Panc1 (cell line): ENCODE results near the gene BTBD19. TPM values are rescaled to one million over a fixed set of nuclear protein-coding genes. Genes with fewer than 3 reads are reported as not detected.
A peak's percentile ranks its signal among the peaks of the same experiment; 100 is the strongest.

Experiments
- ATAC-seq: fragments of 200-7000 bp; cut with Tn5 transposase; 2 replicates; pipeline ENCODE4 v1.9.1; 2020; ENCODE audit warnings: mild to moderate bottlenecking, moderate library complexity
- BruUV-seq: library from RNA; stranded (reverse); fragments of 400-500 nt; replicated peaks from 2 replicates; lab custom pipeline; 2021; lab: Mats Ljungman, UMichigan
- CTCF ChIA-PET: fragments of 300-600 bp; sonication (Branson Sonifier 250); formaldehyde crosslinking; loops from one replicate; lab custom pipeline; 2022; ENCODE audit warnings: antibody characterized with exemption; lab: Charles Lee
- POLR2A ChIA-PET: fragments of 300-600 bp; sonication (Branson Sonifier 250); formaldehyde crosslinking; loops from one replicate; lab custom pipeline; 2022; ENCODE audit warnings: antibody characterized with exemption; lab: Charles Lee
- DNase-seq: peaks from one replicate; pipeline ENCODE4 v3.0.0-alpha.2; 2010; ENCODE audit warnings: low read depth, low spot score
- H3K27ac ChIP-seq: 2 replicates; pipeline ENCODE4 v1.5.1; 2011; ENCODE audit warnings: mild to moderate bottlenecking, low read length, inconsistent platforms
- H3K27me3 ChIP-seq: fragments of 200-500 bp; sonication (Bioruptor generic); 2 replicates; pipeline ENCODE4 v1.6.0; 2014; ENCODE audit warnings: low read length, inconsistent platforms; ENCODE audit not compliant: control insufficient read depth, insufficient read depth
- H3K36me3 ChIP-seq: fragments of 200-500 bp; sonication (Bioruptor generic); 2 replicates; pipeline ENCODE4 v1.5.1; 2014; ENCODE audit warnings: inconsistent platforms, mild to moderate bottlenecking, low read length, moderate library complexity; ENCODE audit not compliant: control insufficient read depth, insufficient read depth
- H3K4me1 ChIP-seq: 2 replicates; pipeline ENCODE4 v1.5.1; 2011; ENCODE audit warnings: inconsistent platforms, mild to moderate bottlenecking, low read length, moderate library complexity; ENCODE audit not compliant: control insufficient read depth, insufficient read depth
- H3K4me3 ChIP-seq, 2 experiments: 2 replicates each; pipeline ENCODE4 v1.5.1; 2011 to 2012; ENCODE audit warnings: low read depth in 2 of 2, low read length in 2 of 2, mild to moderate bottlenecking in 2 of 2, inconsistent platforms in 1 of 2, moderate library complexity in 1 of 2
- H3K9me3 ChIP-seq: fragments of 200-500 bp; sonication (Bioruptor generic); 2 replicates; pipeline ENCODE4 v1.5.1; 2014; ENCODE audit warnings: low read depth, mild to moderate bottlenecking, inconsistent platforms, low read length, moderate library complexity; ENCODE audit not compliant: control insufficient read depth, insufficient read depth
- POLR2AphosphoS5 ChIP-seq: IDR thresholded peaks from 2 replicates; pipeline ENCODE4 v1.6.1; 2012; ENCODE audit warnings: mild to moderate bottlenecking, low read depth, low read length, moderate library complexity
- SIN3A ChIP-seq: IDR thresholded peaks from 2 replicates; pipeline ENCODE4 v1.6.1; 2012; ENCODE audit warnings: low read depth, mild to moderate bottlenecking, low read length, moderate library complexity, borderline replicate concordance; ENCODE audit not compliant: insufficient read depth
- TCF7L2 ChIP-seq: IDR thresholded peaks from 2 replicates; pipeline ENCODE4 v1.6.1; 2011; ENCODE audit warnings: mild to moderate bottlenecking, low read depth, low read length, inconsistent platforms
- in situ Hi-C: cut with HindIII; loops from 2 replicates; pipeline ENCODE4 v1.10.0; 2016; ENCODE audit warnings: low sequenced_read_pairs, low pct_unique_long_range_greater_than_20kb
- intact Hi-C: fragments of 100-400 bp; cut with micrococcal nuclease; formaldehyde crosslinking; loops from one replicate; pipeline ENCODE4 v1.10.0; 2022; ENCODE audit not compliant: unreplicated experiment
- total RNA-seq: library from RNA; stranded (reverse); gene quantifications from one replicate; pipeline ENCODE4 v1.2.1, GENCODE V29; 2021; ENCODE audit not compliant: unreplicated experiment
- TF ChIP-seq, protein P1 (sequence below): fragments of 450-650 bp; IDR thresholded peaks from 2 replicates; pipeline ENCODE4 v1.5.1; 2017; ENCODE audit warnings: mild to moderate bottlenecking
- TF ChIP-seq, protein P2 (sequence below), 2 experiments: IDR thresholded peaks; 2 replicates each; pipeline ENCODE4 v1.6.1; 2011 to 2012; ENCODE audit warnings: low read depth in 2 of 2, control low read depth in 1 of 2, low read length in 1 of 2, mild to moderate bottlenecking in 1 of 2, moderate library complexity in 1 of 2; ENCODE audit not compliant: insufficient read depth in 1 of 2

Gene BTBD19
- total RNA-seq, 1 experiment from 2014 or later: 2.6 TPM

DNA sequence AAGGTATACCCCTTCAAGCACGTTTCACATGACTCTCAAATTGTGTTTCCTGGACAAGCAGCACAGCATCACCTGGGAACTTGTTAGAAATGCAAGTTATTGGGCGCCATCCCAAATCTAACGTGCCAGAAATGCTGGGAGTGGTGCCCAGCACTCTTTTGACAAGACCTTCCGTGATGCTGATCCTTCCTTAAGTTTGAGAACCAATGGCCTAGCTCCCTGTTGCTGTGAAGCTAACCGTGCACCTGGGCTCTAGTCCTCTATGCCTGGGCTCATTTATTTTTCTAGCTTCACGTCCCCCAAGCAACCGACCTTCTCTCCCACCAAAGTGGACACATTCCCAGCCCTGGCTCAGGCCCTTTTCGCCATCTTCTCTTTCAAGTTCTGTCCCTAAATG is 24.6 kb upstream of the BTBD19 start:
- H3K27ac ChIP-seq: no peak overlapping the region
- DNase-seq (no peak), ATAC-seq (peak; percentile 14; the same call in 1 of the 2 replicates)
- H3K4me1 ChIP-seq: no peaks in the 10 kb centered on the region; the same call in 1 of the 2 replicates
- ChIA-PET POLR2A (interaction anchor here (0.7 kb wide), 1 partner anchor 9 kb away, joined by 4 read pairs; the partner anchor contains the start of gene RPS8), CTCF (interaction anchor here (0.6 to 1.1 kb wide), 4 partner anchors 9 to 289 kb away, joined by 3 to 9 read pairs (median 5); no protein-coding TSS in a partner anchor)
- in situ Hi-C loops: no loop called here
- TF ChIP-seq SIN3A (no peak), TCF7L2 (no peak), POLR2AphosphoS5 (no peak; the same call in 1 of the 2 replicates)
- TF ChIP-seq, protein P1, sequence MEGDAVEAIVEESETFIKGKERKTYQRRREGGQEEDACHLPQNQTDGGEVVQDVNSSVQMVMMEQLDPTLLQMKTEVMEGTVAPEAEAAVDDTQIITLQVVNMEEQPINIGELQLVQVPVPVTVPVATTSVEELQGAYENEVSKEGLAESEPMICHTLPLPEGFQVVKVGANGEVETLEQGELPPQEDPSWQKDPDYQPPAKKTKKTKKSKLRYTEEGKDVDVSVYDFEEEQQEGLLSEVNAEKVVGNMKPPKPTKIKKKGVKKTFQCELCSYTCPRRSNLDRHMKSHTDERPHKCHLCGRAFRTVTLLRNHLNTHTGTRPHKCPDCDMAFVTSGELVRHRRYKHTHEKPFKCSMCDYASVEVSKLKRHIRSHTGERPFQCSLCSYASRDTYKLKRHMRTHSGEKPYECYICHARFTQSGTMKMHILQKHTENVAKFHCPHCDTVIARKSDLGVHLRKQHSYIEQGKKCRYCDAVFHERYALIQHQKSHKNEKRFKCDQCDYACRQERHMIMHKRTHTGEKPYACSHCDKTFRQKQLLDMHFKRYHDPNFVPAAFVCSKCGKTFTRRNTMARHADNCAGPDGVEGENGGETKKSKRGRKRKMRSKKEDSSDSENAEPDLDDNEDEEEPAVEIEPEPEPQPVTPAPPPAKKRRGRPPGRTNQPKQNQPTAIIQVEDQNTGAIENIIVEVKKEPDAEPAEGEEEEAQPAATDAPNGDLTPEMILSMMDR: no peak
- TF ChIP-seq, protein P2, sequence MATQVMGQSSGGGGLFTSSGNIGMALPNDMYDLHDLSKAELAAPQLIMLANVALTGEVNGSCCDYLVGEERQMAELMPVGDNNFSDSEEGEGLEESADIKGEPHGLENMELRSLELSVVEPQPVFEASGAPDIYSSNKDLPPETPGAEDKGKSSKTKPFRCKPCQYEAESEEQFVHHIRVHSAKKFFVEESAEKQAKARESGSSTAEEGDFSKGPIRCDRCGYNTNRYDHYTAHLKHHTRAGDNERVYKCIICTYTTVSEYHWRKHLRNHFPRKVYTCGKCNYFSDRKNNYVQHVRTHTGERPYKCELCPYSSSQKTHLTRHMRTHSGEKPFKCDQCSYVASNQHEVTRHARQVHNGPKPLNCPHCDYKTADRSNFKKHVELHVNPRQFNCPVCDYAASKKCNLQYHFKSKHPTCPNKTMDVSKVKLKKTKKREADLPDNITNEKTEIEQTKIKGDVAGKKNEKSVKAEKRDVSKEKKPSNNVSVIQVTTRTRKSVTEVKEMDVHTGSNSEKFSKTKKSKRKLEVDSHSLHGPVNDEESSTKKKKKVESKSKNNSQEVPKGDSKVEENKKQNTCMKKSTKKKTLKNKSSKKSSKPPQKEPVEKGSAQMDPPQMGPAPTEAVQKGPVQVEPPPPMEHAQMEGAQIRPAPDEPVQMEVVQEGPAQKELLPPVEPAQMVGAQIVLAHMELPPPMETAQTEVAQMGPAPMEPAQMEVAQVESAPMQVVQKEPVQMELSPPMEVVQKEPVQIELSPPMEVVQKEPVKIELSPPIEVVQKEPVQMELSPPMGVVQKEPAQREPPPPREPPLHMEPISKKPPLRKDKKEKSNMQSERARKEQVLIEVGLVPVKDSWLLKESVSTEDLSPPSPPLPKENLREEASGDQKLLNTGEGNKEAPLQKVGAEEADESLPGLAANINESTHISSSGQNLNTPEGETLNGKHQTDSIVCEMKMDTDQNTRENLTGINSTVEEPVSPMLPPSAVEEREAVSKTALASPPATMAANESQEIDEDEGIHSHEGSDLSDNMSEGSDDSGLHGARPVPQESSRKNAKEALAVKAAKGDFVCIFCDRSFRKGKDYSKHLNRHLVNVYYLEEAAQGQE (IDR thresholded peaks at IDR 0.05; ENCODE audit: insufficient read depth in 1 of 2, low read depth in 2 of 2, low read length in 1 of 2): no peak
- H3K36me3 ChIP-seq: no peaks in the 10 kb centered on the region
- H3K9me3 ChIP-seq: no peaks in the 10 kb centered on the region
- peak overlapping the region; percentile 14 to 24 for H3K4me3 ChIP-seq
- H3K27me3 ChIP-seq: no peaks in the 10 kb centered on the region
- intact Hi-C loops: no loop called here
- BruUV-seq: no TSS peak

DNA sequence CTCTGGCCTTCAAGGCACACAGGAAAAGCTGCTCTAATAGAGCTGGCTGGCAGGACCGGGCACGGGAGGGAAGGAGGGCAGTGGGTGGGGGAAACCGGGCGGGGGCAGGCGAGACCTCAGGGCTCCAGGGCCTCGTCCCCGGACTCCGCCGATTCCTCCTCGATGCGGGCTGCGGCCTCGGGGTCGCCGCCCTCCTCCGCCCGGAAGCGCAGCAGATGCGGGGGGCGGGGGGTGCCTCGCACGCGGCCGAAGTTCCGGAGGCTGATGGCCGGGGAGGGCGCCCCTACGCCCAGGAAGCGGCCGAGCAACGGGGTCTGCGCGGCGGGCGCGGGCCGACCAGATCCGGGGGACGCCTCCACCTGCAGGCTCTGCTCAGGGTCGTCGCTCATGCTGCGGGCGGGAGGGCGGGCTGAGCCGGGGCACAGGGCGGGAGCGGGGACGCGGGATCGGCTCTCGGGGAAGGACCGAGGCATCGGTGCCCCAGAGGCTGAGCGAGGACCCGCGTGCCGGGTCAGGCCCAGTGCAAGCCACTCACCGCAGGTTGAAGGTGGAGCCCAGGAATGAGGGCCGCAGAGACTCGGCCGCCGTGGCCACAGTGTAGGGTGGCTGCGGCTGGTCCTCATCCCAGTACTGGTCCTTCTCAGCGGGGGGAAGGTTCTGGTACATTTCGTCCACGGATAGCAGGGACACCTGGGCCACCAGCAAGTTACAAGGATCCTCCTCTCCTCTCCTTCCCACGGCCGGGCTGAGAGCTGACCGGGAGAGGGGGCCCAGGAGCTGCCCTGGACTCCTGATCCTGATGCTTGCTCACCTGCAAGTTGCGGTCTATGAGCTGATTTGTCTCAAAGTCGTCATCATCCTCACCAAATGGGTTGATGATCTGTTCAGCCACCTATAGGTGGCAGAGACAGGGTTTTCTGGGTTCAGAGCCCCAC is 24.0 kb upstream of the BTBD19 start:
- in situ Hi-C loops: no loop called here
- CTCF ChIA-PET: interaction anchor here (0.6 to 1.1 kb wide), 4 partner anchors 9 to 288 kb away, joined by 3 to 9 read pairs (median 5); no protein-coding TSS in a partner anchor

More for the DNA sequence above, 24.0 kb upstream of the BTBD19 start:
- POLR2A ChIA-PET: interaction anchor here (0.7 kb wide), 1 partner anchor 10 kb away, joined by 4 read pairs; the partner anchor contains the start of gene RPS8
- H3K27me3 ChIP-seq: no peaks in the 10 kb centered on the region
- ATAC-seq (peak; percentile 36), DNase-seq (no peak)
- BruUV-seq: no TSS peak
- intact Hi-C loops: no loop called here
- no peaks in the 10 kb centered on the region for H3K9me3 ChIP-seq
- no peaks in the 10 kb centered on the region; the same call in 1 of the 2 replicates for H3K4me1 ChIP-seq
- no peak for TF ChIP-seq SIN3A
- TF ChIP-seq TCF7L2: no peak
- TF ChIP-seq, protein P1: no peak
- TF ChIP-seq, protein P2 (IDR thresholded peaks at IDR 0.05; ENCODE audit: insufficient read depth in 1 of 2, low read depth in 2 of 2, low read length in 1 of 2): no peak
- no peak for TF ChIP-seq POLR2AphosphoS5
- H3K27ac ChIP-seq: no peak overlapping the region
- no peaks in the 10 kb centered on the region for H3K36me3 ChIP-seq
- peak overlapping the region; percentile 14 to 24 for H3K4me3 ChIP-seq
